Astrocyte of the spinal cord (primary cell): ENCODE measurements around the gene POU2F3.
A peak's percentile ranks its signal among the peaks of the same experiment; 100 is the strongest.
"Not testable (repeated sequence)": the region's sequence is repeated elsewhere in the genome, so short reads cannot be mapped to it uniquely, and the experiment has no call there.

Experiments used
- DNase-seq: peaks from one replicate; pipeline ENCODE4 v3.0.0; 2011; ENCODE audit warnings: low read depth, low spot score
- H3K4me3 ChIP-seq: 2 replicates; pipeline ENCODE4 v1.5.1; 2011; ENCODE audit warnings: low read depth, mild to moderate bottlenecking, low read length, moderate library complexity
- in situ Hi-C: cut with HindIII; loops from 2 replicates; pipeline ENCODE4 v1.10.0; 2017; ENCODE audit warnings: low sequenced_read_pairs
- TF ChIP-seq, protein P1 (sequence below): IDR thresholded peaks from 2 replicates; pipeline ENCODE4 v1.5.1; 2012; ENCODE audit warnings: low read depth, mild to moderate bottlenecking, low read length, inconsistent platforms

Gene POU2F3

DNA sequence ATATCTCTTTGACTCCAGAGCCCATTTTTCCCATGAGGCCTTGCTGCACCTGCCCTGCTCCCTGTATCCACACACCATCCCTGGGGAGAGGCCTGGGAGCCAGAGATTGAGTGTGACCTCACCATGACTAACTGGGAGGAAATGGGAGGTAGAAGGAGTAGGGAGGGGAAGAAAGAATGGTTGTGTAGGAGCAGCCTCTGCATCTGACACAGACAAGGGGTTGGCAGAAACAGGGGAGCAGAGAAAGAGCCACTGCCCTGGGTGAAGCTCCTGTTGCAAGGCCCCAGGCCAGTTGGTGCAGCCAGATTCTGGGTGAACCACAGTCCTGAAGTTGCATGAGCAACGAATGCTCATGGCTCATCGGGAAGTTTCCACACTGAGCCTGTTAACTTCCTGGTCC lies 32.4 kb downstream of the POU2F3 start:
- TF ChIP-seq, protein P1, sequence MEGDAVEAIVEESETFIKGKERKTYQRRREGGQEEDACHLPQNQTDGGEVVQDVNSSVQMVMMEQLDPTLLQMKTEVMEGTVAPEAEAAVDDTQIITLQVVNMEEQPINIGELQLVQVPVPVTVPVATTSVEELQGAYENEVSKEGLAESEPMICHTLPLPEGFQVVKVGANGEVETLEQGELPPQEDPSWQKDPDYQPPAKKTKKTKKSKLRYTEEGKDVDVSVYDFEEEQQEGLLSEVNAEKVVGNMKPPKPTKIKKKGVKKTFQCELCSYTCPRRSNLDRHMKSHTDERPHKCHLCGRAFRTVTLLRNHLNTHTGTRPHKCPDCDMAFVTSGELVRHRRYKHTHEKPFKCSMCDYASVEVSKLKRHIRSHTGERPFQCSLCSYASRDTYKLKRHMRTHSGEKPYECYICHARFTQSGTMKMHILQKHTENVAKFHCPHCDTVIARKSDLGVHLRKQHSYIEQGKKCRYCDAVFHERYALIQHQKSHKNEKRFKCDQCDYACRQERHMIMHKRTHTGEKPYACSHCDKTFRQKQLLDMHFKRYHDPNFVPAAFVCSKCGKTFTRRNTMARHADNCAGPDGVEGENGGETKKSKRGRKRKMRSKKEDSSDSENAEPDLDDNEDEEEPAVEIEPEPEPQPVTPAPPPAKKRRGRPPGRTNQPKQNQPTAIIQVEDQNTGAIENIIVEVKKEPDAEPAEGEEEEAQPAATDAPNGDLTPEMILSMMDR: no peak
- in situ Hi-C loops: no loop called here
- H3K4me3 ChIP-seq: no peak overlapping the region
- DNase-seq: peak; percentile 9

- H3K4me3 ChIP-seq: no peak overlapping the region
- in situ Hi-C loops: no loop called here
- TF ChIP-seq, protein P1: no peak
- DNase-seq: no peak
Observed at GRCh38 chr11:120273432-120273831, 33.5 kb downstream of the POU2F3 start.

- H3K4me3 ChIP-seq, DNase-seq, in situ Hi-C loops: not testable (repeated sequence)
Observed at GRCh38 chr11:120273956-120274355, 34.0 kb downstream of the POU2F3 start.

- in situ Hi-C loops: no loop called here
- no peak overlapping the region for H3K4me3 ChIP-seq
- no peak for DNase-seq
- TF ChIP-seq, protein P1: no peak
Observed at GRCh38 chr11:120279502-120279901, 39.6 kb downstream of the POU2F3 start.

- in situ Hi-C loops: no loop called here
- no peak for DNase-seq
- TF ChIP-seq, protein P1: no peak
- H3K4me3 ChIP-seq: no peak overlapping the region
Observed at GRCh38 chr11:120280600-120281051, 40.7 kb downstream of the POU2F3 start.

- H3K4me3 ChIP-seq: no peak overlapping the region
- DNase-seq: no peak
- TF ChIP-seq, protein P1: no peak
- in situ Hi-C loops: no loop called here
Observed at GRCh38 chr11:120281143-120281795, 41.3 kb downstream of the POU2F3 start.

DNA sequence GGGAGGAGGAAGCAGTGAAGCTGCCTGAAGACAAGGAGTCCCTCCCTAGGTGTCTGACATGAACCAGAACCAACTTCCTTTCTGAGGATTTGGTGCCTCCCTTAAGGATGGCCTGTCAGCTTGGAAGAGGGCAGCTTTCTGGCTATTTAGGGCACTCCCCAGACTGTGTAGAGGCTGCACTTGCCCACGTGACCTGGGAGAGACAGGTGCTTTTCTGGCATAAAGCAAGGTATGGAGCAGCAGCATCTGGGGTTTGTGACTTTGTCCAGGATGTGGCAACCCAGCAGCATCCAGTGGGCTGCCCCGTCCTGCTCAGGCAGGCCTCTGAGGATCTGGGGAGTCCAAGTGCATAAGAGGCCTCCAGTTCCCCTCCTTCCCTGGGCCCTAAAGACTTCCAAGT lies 43.2 kb downstream of the POU2F3 start:
- H3K4me3 ChIP-seq: no peak overlapping the region
- no peak for DNase-seq
- in situ Hi-C loops: no loop called here
- TF ChIP-seq, protein P1: no peak
